ENCODE results near the gene FBXW8. TPM values are rescaled to one million over a fixed set of nuclear protein-coding genes. Genes with fewer than 3 reads are reported as not detected.

Gene FBXW8
- total RNA-seq, 4 donors from 2014 or later, result 4.7 to 28.9 (median 9.2) TPM

GRCh38 chr12:117069926-117070900 is 159.5 kb downstream of the FBXW8 start:
- DNase-seq, result peak in 2 of 3 donors; percentile 61 to 62
- peak overlapping the region in 1 of 4 donors; percentile 52 for H3K27ac ChIP-seq
- H3K4me1 ChIP-seq, result no peaks in the 10 kb centered on the region
- TF ChIP-seq POLR2A (IDR thresholded peaks at IDR 0.05) (no peak), CTCF (IDR thresholded peaks at IDR 0.05) (no peak)
- no peaks in the 10 kb centered on the region for H3K27me3 ChIP-seq
- no peaks in the 10 kb centered on the region for H3K36me3 ChIP-seq
- no peak overlapping the region for H3K4me3 ChIP-seq
- H3K9me3 ChIP-seq, result no peaks in the 10 kb centered on the region

GRCh38 chr12:117071009-117071408 is 160.3 kb downstream of the FBXW8 start:
- H3K4me3 ChIP-seq, result no peak overlapping the region
- no peaks in the 10 kb centered on the region for H3K9me3 ChIP-seq
- H3K27ac ChIP-seq, result no peak overlapping the region
- no peaks in the 10 kb centered on the region for H3K27me3 ChIP-seq
- no peak for TF ChIP-seq CTCF (IDR thresholded peaks at IDR 0.05)
- TF ChIP-seq POLR2A (IDR thresholded peaks at IDR 0.05), result no peak
- no peak for DNase-seq
- no peaks in the 10 kb centered on the region for H3K4me1 ChIP-seq
- no peaks in the 10 kb centered on the region for H3K36me3 ChIP-seq

- DNase-seq, result no peak
- Histone ChIP-seq H3K4me3 (no peak overlapping the region), H3K36me3 (no peaks in the 10 kb centered on the region), H3K4me1 (no peaks in the 10 kb centered on the region), H3K9me3 (no peaks in the 10 kb centered on the region), H3K27ac (no peak overlapping the region), H3K27me3 (no peaks in the 10 kb centered on the region)
- TF ChIP-seq POLR2A (IDR thresholded peaks at IDR 0.05) (no peak), CTCF (IDR thresholded peaks at IDR 0.05) (no peak)
These were observed 161.4 kb downstream of the FBXW8 start for GRCh38 chr12:117072106-117072505.

GRCh38 chr12:117072736-117073490 is 162.2 kb downstream of the FBXW8 start:
- no peaks in the 10 kb centered on the region for H3K4me1 ChIP-seq
- H3K27me3 ChIP-seq, result no peaks in the 10 kb centered on the region
- H3K4me3 ChIP-seq, result no peak overlapping the region
- no peaks in the 10 kb centered on the region for H3K9me3 ChIP-seq
- H3K36me3 ChIP-seq, result no peaks in the 10 kb centered on the region
- TF ChIP-seq POLR2A (IDR thresholded peaks at IDR 0.05) (no peak), CTCF (IDR thresholded peaks at IDR 0.05) (no peak)
- no peak for DNase-seq
- no peak overlapping the region for H3K27ac ChIP-seq

GRCh38 chr12:117073611-117074010 is 162.9 kb downstream of the FBXW8 start:
- no peaks in the 10 kb centered on the region for H3K36me3 ChIP-seq
- no peak for DNase-seq
- no peaks in the 10 kb centered on the region for H3K27me3 ChIP-seq
- TF ChIP-seq CTCF (IDR thresholded peaks at IDR 0.05) (no peak), POLR2A (IDR thresholded peaks at IDR 0.05) (no peak)
- no peak overlapping the region for H3K27ac ChIP-seq
- no peaks in the 10 kb centered on the region for H3K9me3 ChIP-seq
- no peak overlapping the region for H3K4me3 ChIP-seq
- H3K4me1 ChIP-seq, result no peaks in the 10 kb centered on the region
